Measurements from ENCODE around the gene CPM. TPM values are rescaled to one million over a fixed set of nuclear protein-coding genes. Genes with fewer than 3 reads are reported as not detected.

CPM gene
- total RNA-seq, 4 donors from 2014 or later, result 233 to 478 (median 301) TPM

DNA sequence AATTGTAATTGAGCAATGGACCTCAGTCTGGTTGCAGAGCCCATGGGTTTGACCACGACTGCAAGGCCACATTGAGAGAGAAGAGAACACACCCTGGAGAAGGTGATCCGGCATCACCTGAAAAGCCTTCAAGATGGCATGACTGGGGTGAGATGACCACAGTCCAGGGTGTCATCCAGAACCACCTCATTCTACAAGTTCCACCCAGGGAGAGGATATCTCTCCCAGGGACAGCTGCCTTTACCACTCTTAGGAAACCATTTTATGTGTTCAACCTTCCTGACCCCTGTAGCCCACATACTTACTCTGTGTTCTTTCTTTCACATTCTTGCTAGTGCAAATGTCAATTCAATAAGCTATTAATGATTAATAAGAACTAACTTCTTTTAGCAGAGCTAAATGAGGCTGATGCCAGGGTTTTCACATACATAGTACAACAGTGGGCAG, 43.4 kb upstream of the CPM start:
- no peak for DNase-seq (ENCODE audit: low spot score)
- no peak for ATAC-seq (ENCODE audit: low FRiP score)
- TF ChIP-seq, protein P1, sequence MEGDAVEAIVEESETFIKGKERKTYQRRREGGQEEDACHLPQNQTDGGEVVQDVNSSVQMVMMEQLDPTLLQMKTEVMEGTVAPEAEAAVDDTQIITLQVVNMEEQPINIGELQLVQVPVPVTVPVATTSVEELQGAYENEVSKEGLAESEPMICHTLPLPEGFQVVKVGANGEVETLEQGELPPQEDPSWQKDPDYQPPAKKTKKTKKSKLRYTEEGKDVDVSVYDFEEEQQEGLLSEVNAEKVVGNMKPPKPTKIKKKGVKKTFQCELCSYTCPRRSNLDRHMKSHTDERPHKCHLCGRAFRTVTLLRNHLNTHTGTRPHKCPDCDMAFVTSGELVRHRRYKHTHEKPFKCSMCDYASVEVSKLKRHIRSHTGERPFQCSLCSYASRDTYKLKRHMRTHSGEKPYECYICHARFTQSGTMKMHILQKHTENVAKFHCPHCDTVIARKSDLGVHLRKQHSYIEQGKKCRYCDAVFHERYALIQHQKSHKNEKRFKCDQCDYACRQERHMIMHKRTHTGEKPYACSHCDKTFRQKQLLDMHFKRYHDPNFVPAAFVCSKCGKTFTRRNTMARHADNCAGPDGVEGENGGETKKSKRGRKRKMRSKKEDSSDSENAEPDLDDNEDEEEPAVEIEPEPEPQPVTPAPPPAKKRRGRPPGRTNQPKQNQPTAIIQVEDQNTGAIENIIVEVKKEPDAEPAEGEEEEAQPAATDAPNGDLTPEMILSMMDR (IDR thresholded peaks at IDR 0.05), result no peak

DNA sequence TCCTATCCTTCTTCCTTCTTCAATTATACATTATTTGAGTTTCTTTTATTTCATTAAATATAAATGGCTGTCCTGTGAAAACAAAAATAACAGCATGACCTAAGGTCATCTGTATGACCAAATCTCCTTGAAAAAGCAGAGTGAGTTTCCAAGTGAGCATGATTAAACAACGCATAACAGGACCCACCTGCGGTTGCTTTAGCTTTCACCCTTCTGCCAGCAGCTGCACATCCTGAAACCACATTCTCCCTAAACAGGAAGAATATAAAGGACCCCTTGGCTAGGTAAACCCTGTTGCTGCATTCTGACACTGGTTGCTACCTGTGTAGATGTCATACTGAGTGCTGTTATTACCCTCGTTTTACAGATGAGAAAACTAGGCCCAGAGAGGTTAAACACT, 42.8 kb upstream of the CPM start:
- DNase-seq (ENCODE audit: low spot score) (no peak), ATAC-seq (ENCODE audit: low FRiP score) (no peak)
- TF ChIP-seq, protein P1 (IDR thresholded peaks at IDR 0.05), result no peak

DNA sequence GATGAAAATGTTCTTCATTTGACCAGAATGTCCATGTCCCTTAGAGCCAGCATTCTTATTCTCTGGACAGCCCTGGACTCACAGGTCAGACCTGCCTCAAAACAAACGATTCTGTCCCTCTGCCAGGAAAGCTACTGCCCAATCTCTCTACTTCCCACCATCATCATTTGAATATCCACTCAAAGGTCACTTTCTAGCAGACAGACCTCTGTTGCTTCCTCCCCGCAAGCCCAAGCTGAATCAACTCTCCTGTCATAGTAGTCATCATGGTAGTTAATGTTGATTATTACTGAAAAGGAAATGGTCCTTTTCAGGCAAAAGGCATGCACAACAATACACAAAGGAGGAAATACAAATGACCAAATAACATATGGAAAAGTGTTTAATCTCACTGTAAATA, 39.6 kb upstream of the CPM start:
- TF ChIP-seq, protein P1 (IDR thresholded peaks at IDR 0.05), result no peak
- DNase-seq (ENCODE audit: low spot score) (no peak), ATAC-seq (ENCODE audit: low FRiP score) (no peak)

DNA sequence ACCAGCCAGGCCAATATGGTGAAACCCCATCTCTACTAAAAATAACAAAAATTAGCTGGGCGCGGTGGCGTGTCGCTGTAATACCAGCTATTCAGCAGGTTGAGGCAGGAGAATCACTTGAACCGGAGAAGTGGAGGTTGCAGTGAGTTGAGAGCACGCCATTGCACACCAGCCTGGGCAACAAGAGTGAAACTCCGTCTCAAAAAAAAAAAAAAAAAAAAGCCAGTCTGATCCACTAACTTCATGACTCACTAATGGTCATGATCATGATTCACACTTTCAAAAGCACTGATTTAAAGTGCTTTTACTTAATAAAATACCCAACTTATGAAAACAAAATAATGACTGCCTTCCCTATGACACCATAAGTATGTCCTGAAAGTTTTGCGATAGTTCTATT, 38.4 kb upstream of the CPM start:
- TF ChIP-seq, protein P1 (IDR thresholded peaks at IDR 0.05), result no peak
- DNase-seq (ENCODE audit: low spot score), result no peak
- ATAC-seq (ENCODE audit: low FRiP score), result no peak

DNA sequence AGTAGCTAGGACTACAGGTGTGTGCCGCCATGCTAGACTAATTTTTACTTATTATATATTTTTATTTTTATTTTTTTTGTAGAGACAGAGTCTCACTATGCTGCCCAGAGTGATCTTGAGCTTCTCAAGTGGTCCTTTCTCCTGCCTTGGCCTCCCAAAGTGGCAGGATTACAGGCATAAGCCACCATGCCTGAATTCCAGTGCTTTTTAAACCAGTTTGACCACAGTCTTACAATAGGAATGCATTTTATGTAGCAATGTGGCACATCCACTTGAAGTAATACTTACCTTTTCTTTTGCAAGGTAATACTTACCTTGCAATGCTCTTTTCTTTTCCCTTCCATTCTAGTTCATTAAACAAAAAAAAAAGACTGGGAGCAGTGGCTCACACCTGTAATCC, 38.0 kb upstream of the CPM start:
- TF ChIP-seq, protein P1 (IDR thresholded peaks at IDR 0.05), result no peak
- DNase-seq (ENCODE audit: low spot score), result no peak
- no peak for ATAC-seq (ENCODE audit: low FRiP score)

DNA sequence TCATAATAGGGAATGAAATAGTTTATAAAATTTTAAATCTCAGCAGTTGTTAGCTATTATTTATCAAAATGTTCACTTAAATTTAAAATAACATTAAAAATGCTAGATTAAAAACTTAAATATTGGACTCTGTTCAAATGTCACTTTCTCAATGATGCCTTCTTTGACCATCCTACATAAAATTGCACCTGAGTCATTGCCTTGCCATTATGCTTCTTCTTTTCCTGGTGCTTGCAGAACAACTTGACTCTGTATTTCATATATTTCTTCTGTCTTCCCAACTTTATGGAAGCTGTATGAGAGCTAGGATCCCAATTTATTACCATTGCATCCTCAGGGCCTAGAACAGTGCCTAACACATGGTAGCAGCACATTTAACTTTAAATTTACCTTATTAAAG, 37.3 kb upstream of the CPM start:
- DNase-seq (ENCODE audit: low spot score) (no peak), ATAC-seq (ENCODE audit: low FRiP score) (no peak)
- TF ChIP-seq, protein P1 (IDR thresholded peaks at IDR 0.05), result no peak

DNA sequence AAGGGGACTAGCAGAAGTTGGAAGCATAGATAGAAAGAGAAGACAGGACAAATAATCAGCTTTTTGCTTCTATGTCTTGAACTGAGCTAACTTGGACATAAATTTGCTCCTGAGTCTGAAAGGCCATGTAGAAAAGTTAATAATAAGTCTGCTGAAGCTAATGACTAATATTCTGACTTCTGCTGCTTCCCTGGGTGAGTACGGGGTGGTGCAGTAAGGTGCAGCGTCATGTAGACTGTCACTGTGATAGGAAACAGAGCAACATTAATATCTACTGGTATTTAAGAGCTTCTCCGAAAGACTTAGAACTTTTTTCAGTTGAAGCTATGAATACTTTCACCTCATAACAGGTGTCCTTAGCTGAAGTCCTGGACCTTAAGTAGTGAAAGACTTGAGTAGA, 34.1 kb upstream of the CPM start:
- DNase-seq (ENCODE audit: low spot score) (no peak), ATAC-seq (ENCODE audit: low FRiP score) (no peak)
- TF ChIP-seq, protein P1 (IDR thresholded peaks at IDR 0.05), result no peak

Measured in omental fat pad (tissue), 4 donors.